ENCODE results near the gene ZNF626. TPM values are rescaled to one million over a fixed set of nuclear protein-coding genes. Genes with fewer than 3 reads are reported as not detected.

ZNF626 gene
- polyA plus RNA-seq, 1 donor from 2014 or later = 41.8 TPM

- H3K36me3 ChIP-seq (ENCODE audit: insufficient read depth, low read length) = no peaks in the 10 kb centered on the region
- H2AFZ ChIP-seq (ENCODE audit: low read depth, low read length) = no peak overlapping the region
- no peak overlapping the region for H3K4me3 ChIP-seq (ENCODE audit: low read length)
- H3K27me3 ChIP-seq (ENCODE audit: insufficient read depth, low read depth, low read length) = no peaks in the 10 kb centered on the region
- H3K27ac ChIP-seq (ENCODE audit: low read length) = no peak overlapping the region
- no peaks in the 10 kb centered on the region for H3F3A ChIP-seq (ENCODE audit: insufficient read depth, low read length, poor library complexity, severe bottlenecking)
- no peak overlapping the region for H3K4me2 ChIP-seq (ENCODE audit: low read length)
- H3K79me2 ChIP-seq (replicated peaks; ENCODE audit: insufficient read depth, low read length) = no peaks in the 10 kb centered on the region
- H4K20me1 ChIP-seq (ENCODE audit: insufficient read depth) = no peaks in the 10 kb centered on the region
- no peaks in the 10 kb centered on the region for H3K9me3 ChIP-seq (ENCODE audit: low read length)
- no peak overlapping the region for H3K9ac ChIP-seq (ENCODE audit: low read length)
- TF ChIP-seq TAF1 (IDR thresholded peaks at IDR 0.05; ENCODE audit: low read depth) = no peak
- TF ChIP-seq MXI1 (conservative IDR thresholded peaks at IDR 0.05; ENCODE audit: poor library complexity, severe bottlenecking) = no peak
- TF ChIP-seq REST (IDR thresholded peaks at IDR 0.05; ENCODE audit: borderline replicate concordance) = no peak
- TF ChIP-seq POLR2AphosphoS5 (IDR thresholded peaks at IDR 0.05) = no peak
- TF ChIP-seq, protein P1, sequence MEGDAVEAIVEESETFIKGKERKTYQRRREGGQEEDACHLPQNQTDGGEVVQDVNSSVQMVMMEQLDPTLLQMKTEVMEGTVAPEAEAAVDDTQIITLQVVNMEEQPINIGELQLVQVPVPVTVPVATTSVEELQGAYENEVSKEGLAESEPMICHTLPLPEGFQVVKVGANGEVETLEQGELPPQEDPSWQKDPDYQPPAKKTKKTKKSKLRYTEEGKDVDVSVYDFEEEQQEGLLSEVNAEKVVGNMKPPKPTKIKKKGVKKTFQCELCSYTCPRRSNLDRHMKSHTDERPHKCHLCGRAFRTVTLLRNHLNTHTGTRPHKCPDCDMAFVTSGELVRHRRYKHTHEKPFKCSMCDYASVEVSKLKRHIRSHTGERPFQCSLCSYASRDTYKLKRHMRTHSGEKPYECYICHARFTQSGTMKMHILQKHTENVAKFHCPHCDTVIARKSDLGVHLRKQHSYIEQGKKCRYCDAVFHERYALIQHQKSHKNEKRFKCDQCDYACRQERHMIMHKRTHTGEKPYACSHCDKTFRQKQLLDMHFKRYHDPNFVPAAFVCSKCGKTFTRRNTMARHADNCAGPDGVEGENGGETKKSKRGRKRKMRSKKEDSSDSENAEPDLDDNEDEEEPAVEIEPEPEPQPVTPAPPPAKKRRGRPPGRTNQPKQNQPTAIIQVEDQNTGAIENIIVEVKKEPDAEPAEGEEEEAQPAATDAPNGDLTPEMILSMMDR (IDR thresholded peaks at IDR 0.05; ENCODE audit: poor library complexity, severe bottlenecking) = no peak
- no peak for TF ChIP-seq EP300 (conservative IDR thresholded peaks at IDR 0.05; ENCODE audit: poor library complexity, severe bottlenecking)
- no peak for TF ChIP-seq RAD21 (conservative IDR thresholded peaks at IDR 0.05)
- TF ChIP-seq EZH2 (IDR thresholded peaks at IDR 0.05; ENCODE audit: borderline replicate concordance, insufficient read depth, low read length, poor library complexity, severe bottlenecking) = no peak
- TF ChIP-seq SMC3 (conservative IDR thresholded peaks at IDR 0.05; ENCODE audit: poor library complexity) = no peak
- H3K9me2 ChIP-seq (ENCODE audit: insufficient read depth, low read length) = no peaks in the 10 kb centered on the region
Observed at GRCh38 chr19:20611866-20612265, 49.5 kb downstream of the ZNF626 start.

- Histone ChIP-seq H2AFZ (ENCODE audit: low read depth, low read length) (no peak overlapping the region), H3K27ac (ENCODE audit: low read length) (no peak overlapping the region), H3K36me3 (ENCODE audit: insufficient read depth, low read length) (no peaks in the 10 kb centered on the region), H3K79me2 (replicated peaks; ENCODE audit: insufficient read depth, low read length) (no peaks in the 10 kb centered on the region), H3F3A (ENCODE audit: insufficient read depth, low read length, poor library complexity, severe bottlenecking) (no peaks in the 10 kb centered on the region), H3K9me3 (ENCODE audit: low read length) (no peaks in the 10 kb centered on the region), H3K9ac (ENCODE audit: low read length) (no peak overlapping the region), H3K9me2 (ENCODE audit: insufficient read depth, low read length) (no peaks in the 10 kb centered on the region), H3K4me3 (ENCODE audit: low read length) (no peak overlapping the region), H3K4me2 (ENCODE audit: low read length) (no peak overlapping the region), H3K27me3 (ENCODE audit: insufficient read depth, low read depth, low read length) (no peaks in the 10 kb centered on the region), H4K20me1 (ENCODE audit: insufficient read depth) (no peaks in the 10 kb centered on the region)
- TF ChIP-seq, protein P1 (IDR thresholded peaks at IDR 0.05; ENCODE audit: poor library complexity, severe bottlenecking) = no peak
Observed at GRCh38 chr19:20607943-20608342, 53.4 kb downstream of the ZNF626 start.

Other genes with a start within 250 kb of the ZNF626 start
- 81.2 and 103 TPM in 2 replicates for gene ZNF737, start 95.8 kb downstream of the ZNF626 start, polyA plus RNA-seq
- gene ZNF66, start 114.7 kb upstream of the ZNF626 start, polyA plus RNA-seq = 2.1 and 6.1 TPM in 2 replicates

Data from neural cell (in vitro differentiated cells).